K562 (cell line): Measurements from ENCODE around the gene CACNA2D3. TPM values are rescaled to one million over a fixed set of nuclear protein-coding genes. Genes with fewer than 3 reads are reported as not detected.

Experiments used
- ATAC-seq: fragments of 200-7000 bp; cut with Tn5 transposase; 3 replicates; pipeline ENCODE4 v1.9.1; 2020; ENCODE audit warnings: moderate library complexity
- BruUV-seq: library from RNA; stranded (reverse); fragments of 400-500 nt; replicated peaks from 2 replicates; lab custom pipeline; 2021; lab: Mats Ljungman, UMichigan
- CTCF ChIA-PET: fragments of 300-600 bp; formaldehyde crosslinking; extraction: SDS; loops from one replicate; lab custom pipeline; 2021; ENCODE audit warnings: low intra/inter-chr PET ratio; lab: Yijun Ruan, JAX
- POLR2A ChIA-PET: fragments of 300-600, 350-650 bp; sonication (Branson Sonifier 250); formaldehyde crosslinking; extraction: SDS; loops from one replicate; lab custom pipeline; 2021; ENCODE audit warnings: antibody characterized with exemption, inconsistent platforms; lab: Yijun Ruan, JAX
- DNase-seq, 4 experiments: peaks; one replicate each; pipeline versions ENCODE4 v3.0.0 to v3.0.0-alpha.2; 2011 to 2018; ENCODE audit warnings: low spot score in 3 of 4, mixed read lengths in 3 of 4; ENCODE audit errors: extremely low read depth in 1 of 4
- FAIRE-seq: peaks from 2 replicates; lab custom pipeline; 2011; peaks lifted over from hg19 to GRCh38; lab: Jason Lieb, UNC
- H2AFZ ChIP-seq: 2 replicates; pipeline ENCODE4 v1.6.0; 2011; ENCODE audit warnings: low read depth, low read length, control low read depth, inconsistent platforms
- H3K27ac ChIP-seq: fragments of 200-600 bp; 3 replicates; pipeline ENCODE4 v1.8.0; 2011; ENCODE audit warnings: low read depth, mild to moderate bottlenecking, control low read depth, inconsistent platforms, low read length, moderate library complexity, mixed read lengths; ENCODE audit errors: extremely low read depth
- H3K27me3 ChIP-seq, 2 experiments: fragments of 300-600 bp in 1 of 2; 2 replicates in 1 of 2; 3 replicates in 1 of 2; pipeline versions ENCODE4 v1.6.0 to v1.8.0; 2011; ENCODE audit warnings: inconsistent platforms in 2 of 2, low read length in 2 of 2, mild to moderate bottlenecking in 1 of 2, mixed read lengths in 1 of 2, moderate library complexity in 1 of 2; ENCODE audit not compliant: control insufficient read depth in 2 of 2, insufficient read depth in 2 of 2
- H3K36me3 ChIP-seq: fragments of 300-600 bp; 3 replicates; pipeline ENCODE4 v1.8.0; 2011; ENCODE audit warnings: mild to moderate bottlenecking, low read length, inconsistent platforms; ENCODE audit not compliant: control insufficient read depth, insufficient read depth
- H3K4me1 ChIP-seq, 2 experiments: fragments of 200-600 bp in 1 of 2; replicated peaks in 1 of 2; 2 replicates in 1 of 2; 3 replicates in 1 of 2; pipeline versions ENCODE4 v1.5.1 to v1.8.0; 2011; ENCODE audit warnings: inconsistent platforms in 2 of 2, low read length in 2 of 2, mild to moderate bottlenecking in 1 of 2, mixed read lengths in 1 of 2, moderate library complexity in 1 of 2; ENCODE audit not compliant: control insufficient read depth in 2 of 2, insufficient read depth in 2 of 2
- H3K4me2 ChIP-seq: 2 replicates; pipeline ENCODE4 v1.6.1; 2011; ENCODE audit warnings: low read length, control low read depth, inconsistent platforms, mixed read lengths; ENCODE audit not compliant: insufficient read depth
- H3K4me3 ChIP-seq: fragments of 200-600 bp; sonication (generic), shearing (Covaris generic); 2 replicates; pipeline ENCODE4 v1.5.1; 2016; ENCODE audit warnings: control low read depth, inconsistent platforms
- H3K79me2 ChIP-seq: fragments of 200-600 bp; 3 replicates; pipeline ENCODE4 v1.8.0; 2011; ENCODE audit warnings: low read length, inconsistent platforms; ENCODE audit not compliant: control insufficient read depth, insufficient read depth
- H3K9ac ChIP-seq, 2 experiments: 2 replicates each; pipeline versions ENCODE4 v1.6.0 to v1.6.1; 2011; ENCODE audit warnings: low read depth in 2 of 2, low read length in 2 of 2, control low read depth in 1 of 2, inconsistent platforms in 1 of 2, mild to moderate bottlenecking in 1 of 2, mixed read lengths in 1 of 2; ENCODE audit not compliant: insufficient read depth in 1 of 2
- H3K9me1 ChIP-seq: one replicate; pipeline ENCODE4 v1.6.0; 2011; ENCODE audit warnings: inconsistent platforms, mild to moderate bottlenecking, low read length, moderate library complexity; ENCODE audit not compliant: control insufficient read depth, insufficient read depth
- H3K9me3 ChIP-seq: replicated peaks from 2 replicates; pipeline ENCODE4 v1.5.1; 2011; ENCODE audit warnings: low read depth, low read length, inconsistent platforms; ENCODE audit not compliant: control insufficient read depth, insufficient read depth
- H4K20me1 ChIP-seq: replicated peaks from 2 replicates; pipeline ENCODE4 v1.6.1; 2011; ENCODE audit warnings: low read length, inconsistent platforms, mixed read lengths; ENCODE audit not compliant: control insufficient read depth, insufficient read depth
- CREB1 ChIP-seq, 2 experiments: sonication (generic) in 1 of 2; formaldehyde crosslinking in 1 of 2; IDR thresholded peaks; 2 replicates each; pipeline versions ENCODE4 v1.6.1 to v1.8.0; 2012 to 2022; ENCODE audit warnings: inconsistent platforms in 1 of 2, mild to moderate bottlenecking in 1 of 2, missing genetic modification reagents in 1 of 2, moderate library complexity in 1 of 2
- FOXM1 ChIP-seq, 2 experiments: fragments of 450-650 bp in 1 of 2; sonication (generic) in 1 of 2; formaldehyde crosslinking in 1 of 2; IDR thresholded peaks; 2 replicates each; pipeline versions ENCODE4 v1.6.1 to v1.9.0; 2017 to 2022; ENCODE audit warnings: low read depth in 2 of 2, mild to moderate bottlenecking in 2 of 2, missing genetic modification reagents in 1 of 2, moderate library complexity in 1 of 2
- LARP7 ChIP-seq: fragments of 450-650 bp; IDR thresholded peaks from 2 replicates; pipeline ENCODE4 v1.6.1; 2016
- NELFE ChIP-seq: IDR thresholded peaks from 2 replicates; pipeline ENCODE4 v1.6.1; 2011; ENCODE audit warnings: mild to moderate bottlenecking; ENCODE audit not compliant: insufficient read depth, insufficient read length
- SMARCA4 ChIP-seq: fragments of 450-650 bp; IDR thresholded peaks from 2 replicates; pipeline ENCODE4 v1.6.1; 2016
- TCF3 ChIP-seq: sonication (generic); formaldehyde crosslinking; IDR thresholded peaks from 2 replicates; pipeline ENCODE4 v1.4.0; 2020; ENCODE audit warnings: mild to moderate bottlenecking, missing genetic modification reagents
- TEAD2 ChIP-seq: fragments of 450-650 bp; IDR thresholded peaks from 2 replicates; pipeline ENCODE4 v1.6.1; 2016; ENCODE audit warnings: missing genetic modification characterization, control low read depth, missing compliant biosample characterization
- ZNF696 ChIP-seq: fragments of 250-450 bp; sonication (Bioruptor Pico); conservative IDR thresholded peaks from 2 replicates; pipeline ENCODE4 v1.4.0; 2020; ENCODE audit warnings: mild to moderate bottlenecking, moderate library complexity
- WGBS: fragments of 100-300 bp; shearing (Covaris generic); methylation state at CpG from one replicate; pipeline ENCODE4 v1.1.6; 2016; ENCODE audit warnings: low coverage, mixed read lengths; ENCODE audit not compliant: insufficient coverage; ENCODE audit errors: missing lambda C conversion rate; 5-methylcytosine and 5-hydroxymethylcytosine counted together
- in situ Hi-C: fragments of 300-500 bp; cut with MboI; formaldehyde crosslinking; loops from 4 replicates; pipeline ENCODE4 v1.15.0; 2018; ENCODE audit warnings: inconsistent platforms, mixed read lengths
- intact Hi-C: fragments of 100-400 bp; cut with micrococcal nuclease; formaldehyde crosslinking; loops from 2 replicates; pipeline ENCODE4 v1.14.2; 2022
- polyA plus RNA-seq, 8 experiments: library from polyadenylated mRNA; depleted of rRNA in 4 of 8; stranded (reverse) in 5 of 8; unstranded in 3 of 8; fragments of >200 nt; fragmentation: Nextera tagmentation in 2 of 8; fragmentation: Illumina TruSeq in 1 of 8; extraction: Ambion mirVana in 2 of 8; extraction: Trizol in 1 of 8; gene quantifications; 2 replicates each; pipeline versions ENCODE4 v1.2.1 to v1.2.3, GENCODE V29; 2011 to 2014; ENCODE audit warnings: inconsistent platforms in 1 of 8, missing spikeins in 1 of 8
- total RNA-seq, 7 experiments: library from RNA; depleted of rRNA in 6 of 7; stranded (reverse); fragments of >200 nt in 6 of 7; fragmentation: Illumina TruSeq in 2 of 7; extraction: Trizol in 2 of 7; gene quantifications; 2 replicates each; pipeline versions ENCODE4 v1.2.1 to v1.2.3, GENCODE V29; 2011 to 2021; ENCODE audit warnings: low replicate concordance in 1 of 7

Gene CACNA2D3
- total and polyA plus RNA-seq, 9 of the 15 experiments (the other 6 are each of a cell fraction or from before 2014, with no cell fraction given): 0.01 TPM; not detected in 8

DNA sequence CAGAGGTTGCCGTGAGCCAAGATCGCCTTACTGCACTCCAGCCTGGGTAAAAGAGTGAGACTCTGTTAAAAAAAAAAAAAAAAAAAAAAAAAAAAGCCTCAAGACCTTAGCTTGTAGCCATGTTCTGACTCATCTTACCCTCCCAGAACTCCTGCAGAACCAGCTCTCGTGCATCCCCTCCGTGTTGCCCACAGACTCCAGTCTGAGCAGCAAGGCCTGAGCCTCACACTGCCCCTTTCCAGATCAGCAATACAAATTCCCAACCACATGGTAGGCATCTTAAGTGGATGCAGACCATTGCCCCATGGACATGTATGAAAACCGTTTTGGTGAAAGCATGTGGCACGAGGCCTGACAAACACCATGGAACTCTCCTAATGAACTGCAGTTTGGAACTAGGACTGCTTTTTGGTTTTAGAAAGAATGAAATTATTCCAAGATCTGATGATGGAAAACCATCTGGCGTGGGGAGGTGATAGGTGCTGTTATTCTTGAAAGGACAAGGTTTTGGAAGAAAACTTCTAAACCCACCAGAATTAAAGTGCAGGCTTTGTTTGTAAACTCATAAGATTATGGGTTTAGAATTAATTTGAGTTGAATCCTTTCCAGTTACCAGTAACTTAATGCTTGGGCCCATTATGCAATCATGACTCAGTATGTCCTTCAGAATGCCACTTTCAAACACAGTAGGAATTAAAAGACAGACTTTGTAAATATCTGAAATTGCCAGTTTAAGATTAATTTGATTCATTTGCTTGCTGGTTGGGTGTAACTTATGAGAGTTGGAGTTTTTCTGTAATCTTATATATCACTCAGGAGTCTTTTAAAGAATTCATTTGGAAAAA is 969.3 kb downstream of the CACNA2D3 start:
- no peaks in the 10 kb centered on the region for H3K27me3 ChIP-seq
- ChIA-PET CTCF (no interaction called here), POLR2A (no interaction called here)
- ATAC-seq: no peak
- intact Hi-C loops (no loop called here), in situ Hi-C loops (no loop called here)
- no peak overlapping the region for H3K4me3 ChIP-seq
- no peak for TF ChIP-seq TCF3 (CRISPR knock-in tag)
- no peak for TF ChIP-seq FOXM1 (IDR thresholded peaks at IDR 0.05; ENCODE audit: low read depth)
- no peak for TF ChIP-seq FOXM1 (CRISPR knock-in tag; IDR thresholded peaks at IDR 0.05; ENCODE audit: low read depth)
- no peak for TF ChIP-seq NELFE
- TF ChIP-seq LARP7: no peak
- TF ChIP-seq TEAD2 (tag): no peak
- no peak for TF ChIP-seq SMARCA4
- no peak for TF ChIP-seq ZNF696 (CRISPR knock-in tag)
- no peak for TF ChIP-seq CREB1 (IDR thresholded peaks at IDR 0.05)
- no peak for TF ChIP-seq CREB1 (CRISPR knock-in tag; IDR thresholded peaks at IDR 0.05)
- no peaks in the 10 kb centered on the region for H3K36me3 ChIP-seq
- no peak for DNase-seq
- no peaks in the 10 kb centered on the region for H3K9me3 ChIP-seq
- H3K4me2 ChIP-seq: no peak overlapping the region
- H3K4me1 ChIP-seq: no peaks in the 10 kb centered on the region
- FAIRE-seq: no peak
- H3K27ac ChIP-seq: no peak overlapping the region
- no peaks in the 10 kb centered on the region for H3K79me2 ChIP-seq
- no TSS peak for BruUV-seq
- H4K20me1 ChIP-seq: no peaks in the 10 kb centered on the region
- no peak overlapping the region for H3K9ac ChIP-seq
- no peak overlapping the region for H2AFZ ChIP-seq
- no peaks in the 10 kb centered on the region for H3K9me1 ChIP-seq
- WGBS: 0% methylated on average over 6 of the region's 7 CpGs
